Neural crest cell (in vitro differentiated cells): Measurements from ENCODE around the gene TAF4. TPM values are rescaled to one million over a fixed set of nuclear protein-coding genes. Genes with fewer than 3 reads are reported as not detected.

Source experiments
- DNase-seq: peaks from one replicate; pipeline ENCODE4 v3.0.0; 2021; ENCODE audit warnings: low read depth, mixed read lengths, low spot score
- H3K27ac Mint-ChIP-seq: one replicate; pipeline ENCODE4 v1.8.0; 2021; ENCODE audit warnings: mild to moderate bottlenecking, mixed read lengths; ENCODE audit not compliant: unreplicated experiment
- H3K27me3 Mint-ChIP-seq: 2 replicates; pipeline ENCODE4 v1.8.0; 2021; ENCODE audit warnings: low read depth, mild to moderate bottlenecking, mixed read lengths
- H3K36me3 Mint-ChIP-seq: 2 replicates; pipeline ENCODE4 v1.8.0; 2021; ENCODE audit warnings: low read depth, mild to moderate bottlenecking, mixed read lengths
- H3K4me1 Mint-ChIP-seq: 2 replicates; pipeline ENCODE4 v1.8.0; 2021; ENCODE audit warnings: mixed read lengths
- H3K4me3 Mint-ChIP-seq: one replicate; pipeline ENCODE4 v1.8.0; 2021; ENCODE audit warnings: mild to moderate bottlenecking, mixed read lengths
- H3K9me3 Mint-ChIP-seq: 2 replicates; pipeline ENCODE4 v1.8.0; 2021; ENCODE audit warnings: mixed read lengths
- CTCF ChIP-seq: fragments of 200-600 bp; sonication (generic); conservative IDR thresholded peaks from 2 replicates; pipeline ENCODE4 v1.5.0; 2021; ENCODE audit warnings: antibody characterized with exemption, mild to moderate bottlenecking
- total RNA-seq: library from RNA; stranded (reverse); gene quantifications from 2 replicates; pipeline ENCODE4 v1.2.1, GENCODE V29; 2021

The TAF4 gene
- total RNA-seq, 1 donor from 2014 or later, result 33.6 TPM

- Mint-ChIP-seq H3K27me3 (no peaks in the 10 kb centered on the region), H3K27ac (no peak overlapping the region), H3K36me3 (peaks cover 16% of the 10 kb centered on the region), H3K4me3 (no peak overlapping the region), H3K4me1 (no peaks in the 10 kb centered on the region), H3K9me3 (no peaks in the 10 kb centered on the region)
- no peak for DNase-seq
- TF ChIP-seq CTCF, result no peak
Measured at GRCh38 chr20:62004614-62005013, 61.1 kb downstream of the TAF4 start.

- DNase-seq, result no peak
- no peaks in the 10 kb centered on the region for H3K4me1 Mint-ChIP-seq
- no peaks in the 10 kb centered on the region for H3K9me3 Mint-ChIP-seq
- no peak overlapping the region for H3K4me3 Mint-ChIP-seq
- H3K27ac Mint-ChIP-seq, result no peak overlapping the region
- TF ChIP-seq CTCF, result no peak
- H3K27me3 Mint-ChIP-seq, result no peaks in the 10 kb centered on the region
- H3K36me3 Mint-ChIP-seq, result peaks cover 16% of the 10 kb centered on the region
Measured at GRCh38 chr20:62003567-62004405, 61.9 kb downstream of the TAF4 start.

- TF ChIP-seq CTCF, result no peak
- Mint-ChIP-seq H3K36me3 (peaks cover 17% of the 10 kb centered on the region), H3K4me3 (no peak overlapping the region), H3K9me3 (no peaks in the 10 kb centered on the region), H3K27me3 (no peaks in the 10 kb centered on the region), H3K4me1 (no peaks in the 10 kb centered on the region), H3K27ac (no peak overlapping the region)
- DNase-seq, result no peak
Measured at GRCh38 chr20:62002882-62003480, 62.7 kb downstream of the TAF4 start.

GRCh38 chr20:62001178-62001715 is 64.4 kb downstream of the TAF4 start:
- peaks cover 23% of the 10 kb centered on the region for H3K36me3 Mint-ChIP-seq
- H3K27me3 Mint-ChIP-seq, result no peaks in the 10 kb centered on the region
- TF ChIP-seq CTCF, result no peak
- no peak for DNase-seq
- H3K27ac Mint-ChIP-seq, result no peak overlapping the region
- no peak overlapping the region for H3K4me3 Mint-ChIP-seq
- no peaks in the 10 kb centered on the region for H3K9me3 Mint-ChIP-seq
- no peaks in the 10 kb centered on the region for H3K4me1 Mint-ChIP-seq

GRCh38 chr20:61998343-61999121 is 67.1 kb downstream of the TAF4 start:
- Mint-ChIP-seq H3K9me3 (no peaks in the 10 kb centered on the region), H3K4me3 (no peak overlapping the region), H3K27ac (no peak overlapping the region), H3K36me3 (peaks cover 41% of the 10 kb centered on the region), H3K4me1 (no peaks in the 10 kb centered on the region), H3K27me3 (no peaks in the 10 kb centered on the region)
- no peak for DNase-seq
- no peak for TF ChIP-seq CTCF
